ENCODE results near the gene NSF. TPM values are rescaled to one million over a fixed set of nuclear protein-coding genes. Genes with fewer than 3 reads are reported as not detected.
"Not testable (repeated sequence)": the region's sequence is repeated elsewhere in the genome, so short reads cannot be mapped to it uniquely, and the experiment has no call there.

NSF gene
- total and polyA plus RNA-seq, 4 experiments from 2014 or later = 14.6 to 67.3 (median 43.9) TPM

- H3K4me1 ChIP-seq (ENCODE audit: insufficient read depth, low read length); H3K9me3 ChIP-seq (ENCODE audit: control insufficient read depth in 1 of 2, low read length in 2 of 2); CTCF ChIA-PET (ENCODE audit: partially characterized antibody); H3K27ac ChIP-seq (ENCODE audit: low read depth, low read length); H3K9me3 Mint-ChIP-seq; H3K27me3 Mint-ChIP-seq; POLR2A ChIA-PET (ENCODE audit: partially characterized antibody); H3K36me3 ChIP-seq (ENCODE audit: insufficient read depth, low read length); H3K4me3 Mint-ChIP-seq; intact Hi-C loops (cut with micrococcal nuclease); DNase-seq; H3K4me1 Mint-ChIP-seq; H3K27ac Mint-ChIP-seq; H3K36me3 Mint-ChIP-seq; H3K27me3 ChIP-seq (ENCODE audit: insufficient read depth, low read length); H3K4me3 ChIP-seq (ENCODE audit: low read length in 2 of 2): not testable (repeated sequence)
These were observed 20.8 kb downstream of the NSF start for GRCh38 chr17:46611304-46611703.

GRCh38 chr17:46613876-46614275, 23.4 kb downstream of the NSF start:
- H3K36me3 ChIP-seq (ENCODE audit: insufficient read depth, low read length); H3K27ac ChIP-seq (ENCODE audit: low read depth, low read length); H3K9me3 Mint-ChIP-seq; DNase-seq; CTCF ChIA-PET (ENCODE audit: partially characterized antibody); H3K27ac Mint-ChIP-seq; H3K4me3 ChIP-seq (ENCODE audit: low read length in 2 of 2); H3K27me3 ChIP-seq (ENCODE audit: insufficient read depth, low read length); H3K36me3 Mint-ChIP-seq; H3K9me3 ChIP-seq (ENCODE audit: control insufficient read depth in 1 of 2, low read length in 2 of 2); H3K4me3 Mint-ChIP-seq; H3K4me1 Mint-ChIP-seq; H3K27me3 Mint-ChIP-seq; H3K4me1 ChIP-seq (ENCODE audit: insufficient read depth, low read length); intact Hi-C loops (cut with micrococcal nuclease); POLR2A ChIA-PET (ENCODE audit: partially characterized antibody): not testable (repeated sequence)

DNA sequence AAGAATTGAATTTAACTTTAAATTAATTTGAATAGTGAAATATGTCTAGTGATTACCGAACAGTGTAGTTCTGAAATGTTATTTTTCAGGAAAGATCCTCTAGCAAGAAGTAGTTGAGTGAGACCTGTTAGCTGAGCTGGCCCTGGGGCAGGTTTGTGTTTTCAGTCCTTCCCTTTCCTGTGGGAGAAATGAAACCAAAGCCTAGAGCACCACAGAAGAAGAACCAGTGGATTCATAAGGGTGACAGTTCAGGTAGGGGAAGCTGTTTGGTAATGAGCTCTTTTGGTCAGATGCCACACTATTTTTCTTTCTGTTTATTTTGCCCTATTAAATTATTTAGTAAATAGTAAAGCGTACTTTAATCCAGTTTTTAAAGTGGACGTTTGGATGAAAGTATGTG, 26.7 kb downstream of the NSF start:
- H3K4me3 Mint-ChIP-seq, H3K27ac Mint-ChIP-seq: not testable (repeated sequence)

DNA sequence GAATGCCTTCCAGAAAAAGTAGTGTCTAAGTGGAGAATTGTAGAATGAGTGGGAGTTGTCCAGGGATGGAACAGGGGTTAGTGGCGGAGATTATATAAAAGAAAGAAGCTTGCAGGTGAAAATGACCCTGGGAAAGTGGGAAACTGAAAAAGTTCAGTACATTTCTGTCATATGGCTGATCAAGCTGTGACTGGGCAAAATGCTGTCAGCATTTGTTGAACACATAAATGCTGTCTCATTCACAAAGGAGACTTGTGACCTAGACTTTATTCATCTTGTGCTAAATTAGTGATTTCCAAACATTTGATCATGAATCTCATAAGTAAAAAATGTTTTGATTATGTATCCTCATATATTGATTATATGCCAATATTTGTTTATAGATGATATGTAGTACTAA, 28.5 kb downstream of the NSF start:
- H3K27ac Mint-ChIP-seq; H3K4me3 Mint-ChIP-seq; H3K27me3 Mint-ChIP-seq; H3K4me3 ChIP-seq (ENCODE audit: low read length in 2 of 2); H3K9me3 ChIP-seq (ENCODE audit: control insufficient read depth in 1 of 2, low read length in 2 of 2); H3K4me1 Mint-ChIP-seq; H3K36me3 Mint-ChIP-seq; H3K4me1 ChIP-seq (ENCODE audit: insufficient read depth, low read length); H3K9me3 Mint-ChIP-seq; intact Hi-C loops (cut with micrococcal nuclease); H3K36me3 ChIP-seq (ENCODE audit: insufficient read depth, low read length); H3K27ac ChIP-seq (ENCODE audit: low read depth, low read length); POLR2A ChIA-PET (ENCODE audit: partially characterized antibody); H3K27me3 ChIP-seq (ENCODE audit: insufficient read depth, low read length); DNase-seq; CTCF ChIA-PET (ENCODE audit: partially characterized antibody): not testable (repeated sequence)

More for the DNA sequence above, 26.7 kb downstream of the NSF start:
- H3K9me3 Mint-ChIP-seq; H3K36me3 Mint-ChIP-seq; H3K4me1 ChIP-seq (ENCODE audit: insufficient read depth, low read length); H3K27me3 ChIP-seq (ENCODE audit: insufficient read depth, low read length); H3K4me1 Mint-ChIP-seq; H3K9me3 ChIP-seq (ENCODE audit: control insufficient read depth in 1 of 2, low read length in 2 of 2); CTCF ChIA-PET (ENCODE audit: partially characterized antibody); H3K4me3 ChIP-seq (ENCODE audit: low read length in 2 of 2); intact Hi-C loops (cut with micrococcal nuclease); DNase-seq; POLR2A ChIA-PET (ENCODE audit: partially characterized antibody); H3K27me3 Mint-ChIP-seq; H3K27ac ChIP-seq (ENCODE audit: low read depth, low read length); H3K36me3 ChIP-seq (ENCODE audit: insufficient read depth, low read length): not testable (repeated sequence)

GRCh38 chr17:46623790-46624189, 33.3 kb downstream of the NSF start:
- H3K27ac Mint-ChIP-seq; H3K4me3 Mint-ChIP-seq; CTCF ChIA-PET (ENCODE audit: partially characterized antibody); H3K27me3 ChIP-seq (ENCODE audit: insufficient read depth, low read length); DNase-seq; H3K4me1 Mint-ChIP-seq; H3K27ac ChIP-seq (ENCODE audit: low read depth, low read length); H3K36me3 ChIP-seq (ENCODE audit: insufficient read depth, low read length); H3K4me3 ChIP-seq (ENCODE audit: low read length in 2 of 2); H3K27me3 Mint-ChIP-seq; H3K36me3 Mint-ChIP-seq; POLR2A ChIA-PET (ENCODE audit: partially characterized antibody); H3K4me1 ChIP-seq (ENCODE audit: insufficient read depth, low read length); intact Hi-C loops (cut with micrococcal nuclease); H3K9me3 Mint-ChIP-seq; H3K9me3 ChIP-seq (ENCODE audit: control insufficient read depth in 1 of 2, low read length in 2 of 2): not testable (repeated sequence)

GRCh38 chr17:46624726-46625125, 34.3 kb downstream of the NSF start:
- H3K27ac Mint-ChIP-seq; H3K27ac ChIP-seq (ENCODE audit: low read depth, low read length); intact Hi-C loops (cut with micrococcal nuclease); H3K4me1 Mint-ChIP-seq; H3K4me3 Mint-ChIP-seq; POLR2A ChIA-PET (ENCODE audit: partially characterized antibody); H3K27me3 Mint-ChIP-seq; CTCF ChIA-PET (ENCODE audit: partially characterized antibody); H3K36me3 ChIP-seq (ENCODE audit: insufficient read depth, low read length); H3K4me1 ChIP-seq (ENCODE audit: insufficient read depth, low read length); H3K27me3 ChIP-seq (ENCODE audit: insufficient read depth, low read length); DNase-seq; H3K36me3 Mint-ChIP-seq; H3K9me3 Mint-ChIP-seq; H3K9me3 ChIP-seq (ENCODE audit: control insufficient read depth in 1 of 2, low read length in 2 of 2); H3K4me3 ChIP-seq (ENCODE audit: low read length in 2 of 2): not testable (repeated sequence)

DNA sequence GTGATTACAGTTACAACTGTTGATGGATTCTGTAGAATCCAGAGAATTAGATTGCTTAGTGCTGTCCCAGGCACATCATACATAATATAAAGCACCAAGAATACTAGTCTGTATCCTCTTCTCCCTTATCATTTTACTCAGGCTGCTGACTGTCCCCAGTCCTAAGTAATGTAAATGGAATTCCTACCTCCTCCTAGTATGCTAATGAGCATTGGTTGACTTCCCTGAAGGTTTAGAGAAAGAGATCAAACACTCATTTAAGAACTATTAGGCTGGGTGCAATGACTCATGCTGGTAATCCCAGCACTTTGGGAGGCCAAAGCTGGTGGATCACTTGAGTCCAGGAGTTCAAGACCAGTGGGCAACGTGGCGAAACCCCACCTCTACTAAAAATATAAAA, 37.0 kb downstream of the NSF start:
- H3K4me3 ChIP-seq (ENCODE audit: low read length in 2 of 2); H3K27me3 Mint-ChIP-seq; POLR2A ChIA-PET (ENCODE audit: partially characterized antibody); DNase-seq; H3K27ac ChIP-seq (ENCODE audit: low read depth, low read length); H3K9me3 ChIP-seq (ENCODE audit: control insufficient read depth in 1 of 2, low read length in 2 of 2); H3K27ac Mint-ChIP-seq; H3K36me3 ChIP-seq (ENCODE audit: insufficient read depth, low read length); H3K9me3 Mint-ChIP-seq; H3K36me3 Mint-ChIP-seq; H3K4me1 ChIP-seq (ENCODE audit: insufficient read depth, low read length); CTCF ChIA-PET (ENCODE audit: partially characterized antibody); H3K4me3 Mint-ChIP-seq; intact Hi-C loops (cut with micrococcal nuclease); H3K4me1 Mint-ChIP-seq; H3K27me3 ChIP-seq (ENCODE audit: insufficient read depth, low read length): not testable (repeated sequence)

GRCh38 chr17:46628753-46629436, 38.4 kb downstream of the NSF start:
- H3K27ac Mint-ChIP-seq; H3K27me3 ChIP-seq (ENCODE audit: insufficient read depth, low read length); H3K36me3 ChIP-seq (ENCODE audit: insufficient read depth, low read length); H3K4me1 ChIP-seq (ENCODE audit: insufficient read depth, low read length); H3K9me3 ChIP-seq (ENCODE audit: control insufficient read depth in 1 of 2, low read length in 2 of 2); H3K4me3 Mint-ChIP-seq; H3K27ac ChIP-seq (ENCODE audit: low read depth, low read length); intact Hi-C loops (cut with micrococcal nuclease); DNase-seq; POLR2A ChIA-PET (ENCODE audit: partially characterized antibody); H3K4me1 Mint-ChIP-seq; H3K4me3 ChIP-seq (ENCODE audit: low read length in 2 of 2); CTCF ChIA-PET (ENCODE audit: partially characterized antibody); H3K36me3 Mint-ChIP-seq; H3K27me3 Mint-ChIP-seq; H3K9me3 Mint-ChIP-seq: not testable (repeated sequence)

Data from CD4-positive, alpha-beta memory T cell (primary cell).